ENCODE measurements around the gene PLCH1.
"Not testable (repeated sequence)": the region's sequence is repeated elsewhere in the genome, so short reads cannot be mapped to it uniquely, and the experiment has no call there.

Gene PLCH1

GRCh38 chr3:155407971-155408370, 336.9 kb downstream of the PLCH1 start:
- no peak for DNase-seq (ENCODE audit: low read depth)
- TF ChIP-seq CTCF (IDR thresholded peaks at IDR 0.05; ENCODE audit: control insufficient read depth, extremely low read depth, insufficient read depth) = no peak
- no peak overlapping the region for H3K4me3 ChIP-seq (ENCODE audit: low read depth, low read length)

GRCh38 chr3:155407331-155407730, 337.5 kb downstream of the PLCH1 start:
- H3K4me3 ChIP-seq (ENCODE audit: low read depth, low read length) = no peak overlapping the region
- DNase-seq (ENCODE audit: low read depth) = no peak
- no peak for TF ChIP-seq CTCF (IDR thresholded peaks at IDR 0.05; ENCODE audit: control insufficient read depth, extremely low read depth, insufficient read depth)

GRCh38 chr3:155404486-155404885, 340.4 kb downstream of the PLCH1 start:
- DNase-seq (ENCODE audit: low read depth) = no peak
- no peak for TF ChIP-seq CTCF (IDR thresholded peaks at IDR 0.05; ENCODE audit: control insufficient read depth, extremely low read depth, insufficient read depth)
- H3K4me3 ChIP-seq (ENCODE audit: low read depth, low read length) = no peak overlapping the region

GRCh38 chr3:155402656-155403055, 342.2 kb downstream of the PLCH1 start:
- no peak for DNase-seq (ENCODE audit: low read depth)
- H3K4me3 ChIP-seq (ENCODE audit: low read depth, low read length) = no peak overlapping the region
- no peak for TF ChIP-seq CTCF (IDR thresholded peaks at IDR 0.05; ENCODE audit: control insufficient read depth, extremely low read depth, insufficient read depth)

GRCh38 chr3:155398046-155398445, 346.8 kb downstream of the PLCH1 start:
- no peak overlapping the region for H3K4me3 ChIP-seq (ENCODE audit: low read depth, low read length)
- TF ChIP-seq CTCF (IDR thresholded peaks at IDR 0.05; ENCODE audit: control insufficient read depth, extremely low read depth, insufficient read depth) = no peak
- DNase-seq (ENCODE audit: low read depth) = no peak

- not testable (repeated sequence) for DNase-seq (ENCODE audit: low read depth); H3K4me3 ChIP-seq (ENCODE audit: low read depth, low read length)
Measured at GRCh38 chr3:155394896-155395295, 350.0 kb downstream of the PLCH1 start.

- TF ChIP-seq CTCF (IDR thresholded peaks at IDR 0.05; ENCODE audit: control insufficient read depth, extremely low read depth, insufficient read depth) = no peak
- DNase-seq (ENCODE audit: low read depth) = no peak
- H3K4me3 ChIP-seq (ENCODE audit: low read depth, low read length) = no peak overlapping the region
Measured at GRCh38 chr3:155394240-155394639, 350.6 kb downstream of the PLCH1 start.

GRCh38 chr3:155393316-155393715, 351.6 kb downstream of the PLCH1 start:
- no peak for DNase-seq (ENCODE audit: low read depth)
- no peak for TF ChIP-seq CTCF (IDR thresholded peaks at IDR 0.05; ENCODE audit: control insufficient read depth, extremely low read depth, insufficient read depth)
- no peak overlapping the region for H3K4me3 ChIP-seq (ENCODE audit: low read depth, low read length)
